OCI-LY3 (cell line): Measurements from ENCODE around the gene SLC25A14.

Experiments used
- H2AFZ ChIP-seq: fragments of 200-600, 300-600 bp; shearing (Covaris generic); 2 replicates; pipeline ENCODE4 v1.6.0; 2014; ENCODE audit warnings: antibody characterized with exemption, low read depth, low read length
- H3K27ac ChIP-seq: fragments of 200-600, 300-600 bp; sonication (generic); 2 replicates; pipeline ENCODE4 v1.5.1; 2014; ENCODE audit warnings: mild to moderate bottlenecking, low read length, moderate library complexity, mixed read lengths
- H3K27me3 ChIP-seq: fragments of 200-600, 300-600 bp; sonication (generic); 2 replicates; pipeline ENCODE4 v1.6.1; 2014; ENCODE audit warnings: low read depth, low read length, mixed read lengths
- H3K36me3 ChIP-seq: fragments of 200-600, 300-600 bp; sonication (generic); replicated peaks from 2 replicates; pipeline ENCODE3; 2014; ENCODE audit warnings: low read depth, low read length, mixed read lengths
- H3K4me1 ChIP-seq: fragments of 300-600, 200-600 bp; sonication (generic); 2 replicates; pipeline ENCODE4 v1.6.1; 2014; ENCODE audit warnings: low read length, mixed read lengths
- H3K4me2 ChIP-seq: fragments of 200-600, 300-600 bp; sonication (generic); 2 replicates; pipeline ENCODE4 v1.6.1; 2014; ENCODE audit warnings: low read length, mixed read lengths
- H3K4me3 ChIP-seq: fragments of 300-600, 200-600 bp; sonication (generic); 2 replicates; pipeline ENCODE4 v1.5.1; 2014; ENCODE audit warnings: antibody characterized with exemption, mild to moderate bottlenecking, low read length, moderate library complexity
- H3K79me2 ChIP-seq: fragments of 300-600, 200-600 bp; shearing (Covaris generic); 2 replicates; pipeline ENCODE4 v1.6.1; 2014; ENCODE audit warnings: mild to moderate bottlenecking, low read length, mixed read lengths
- H3K9ac ChIP-seq: fragments of 300-600, 200-600 bp; shearing (Covaris generic); 2 replicates; pipeline ENCODE4 v1.6.0; 2014; ENCODE audit warnings: mild to moderate bottlenecking, low read length, moderate library complexity
- H3K9me3 ChIP-seq: fragments of 200-600, 300-600 bp; shearing (Covaris generic); 2 replicates; pipeline ENCODE4 v1.6.1; 2014; ENCODE audit warnings: low read length, mixed read lengths; ENCODE audit not compliant: insufficient read depth
- H4K20me1 ChIP-seq: fragments of 200-600, 300-600 bp; sonication (generic); 2 replicates; pipeline ENCODE4 v1.6.1; 2016; ENCODE audit warnings: low read length, mixed read lengths; ENCODE audit not compliant: insufficient read depth
- EZH2phosphoT487 ChIP-seq: fragments of 200-600 bp; shearing (Covaris generic); IDR thresholded peaks from 2 replicates; pipeline ENCODE4 v1.6.1; 2018; ENCODE audit warnings: antibody characterized with exemption, mixed run types, low read depth
- TF ChIP-seq, protein P1 (sequence below): fragments of 200-600, 300-600 bp; sonication (generic); IDR thresholded peaks from 2 replicates; pipeline ENCODE4 v1.5.1; 2014; ENCODE audit warnings: antibody characterized with exemption, low read length, low read depth

The SLC25A14 gene

GRCh38 chrX:130414800-130415199 is 75.1 kb downstream of the SLC25A14 start:
- Histone ChIP-seq H4K20me1 (no peaks in the 10 kb centered on the region), H3K4me1 (no peaks in the 10 kb centered on the region), H3K79me2 (no peaks in the 10 kb centered on the region), H3K4me3 (no peak overlapping the region), H3K4me2 (no peak overlapping the region), H3K36me3 (peaks cover 7% of the 10 kb centered on the region), H3K27ac (no peak overlapping the region), H2AFZ (no peak overlapping the region), H3K9me3 (no peaks in the 10 kb centered on the region), H3K27me3 (no peaks in the 10 kb centered on the region), H3K9ac (no peak overlapping the region)
- TF ChIP-seq, protein P1, sequence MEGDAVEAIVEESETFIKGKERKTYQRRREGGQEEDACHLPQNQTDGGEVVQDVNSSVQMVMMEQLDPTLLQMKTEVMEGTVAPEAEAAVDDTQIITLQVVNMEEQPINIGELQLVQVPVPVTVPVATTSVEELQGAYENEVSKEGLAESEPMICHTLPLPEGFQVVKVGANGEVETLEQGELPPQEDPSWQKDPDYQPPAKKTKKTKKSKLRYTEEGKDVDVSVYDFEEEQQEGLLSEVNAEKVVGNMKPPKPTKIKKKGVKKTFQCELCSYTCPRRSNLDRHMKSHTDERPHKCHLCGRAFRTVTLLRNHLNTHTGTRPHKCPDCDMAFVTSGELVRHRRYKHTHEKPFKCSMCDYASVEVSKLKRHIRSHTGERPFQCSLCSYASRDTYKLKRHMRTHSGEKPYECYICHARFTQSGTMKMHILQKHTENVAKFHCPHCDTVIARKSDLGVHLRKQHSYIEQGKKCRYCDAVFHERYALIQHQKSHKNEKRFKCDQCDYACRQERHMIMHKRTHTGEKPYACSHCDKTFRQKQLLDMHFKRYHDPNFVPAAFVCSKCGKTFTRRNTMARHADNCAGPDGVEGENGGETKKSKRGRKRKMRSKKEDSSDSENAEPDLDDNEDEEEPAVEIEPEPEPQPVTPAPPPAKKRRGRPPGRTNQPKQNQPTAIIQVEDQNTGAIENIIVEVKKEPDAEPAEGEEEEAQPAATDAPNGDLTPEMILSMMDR, result no peak
- TF ChIP-seq EZH2phosphoT487, result no peak

DNA sequence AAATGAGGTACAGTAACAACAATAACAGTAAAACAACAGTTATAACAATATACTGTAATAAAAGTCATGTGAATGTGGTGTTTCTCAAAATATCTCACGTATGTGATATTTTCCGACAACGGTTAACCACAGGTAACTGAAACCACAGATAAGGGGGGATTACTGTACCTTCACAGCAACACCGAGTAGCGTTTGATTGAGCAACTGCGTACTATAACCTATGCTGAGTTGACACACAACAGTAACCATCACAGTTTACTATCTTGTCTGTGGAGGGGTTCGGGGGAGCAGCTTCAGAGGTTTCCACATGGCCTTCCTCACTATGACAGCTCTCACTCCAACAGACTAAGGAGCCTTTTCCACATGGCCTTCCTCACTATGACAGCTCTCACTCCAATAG is 75.5 kb downstream of the SLC25A14 start:
- Histone ChIP-seq H3K79me2 (no peaks in the 10 kb centered on the region), H3K27ac (no peak overlapping the region), H3K27me3 (no peaks in the 10 kb centered on the region), H3K9ac (no peak overlapping the region), H4K20me1 (no peaks in the 10 kb centered on the region), H2AFZ (no peak overlapping the region), H3K4me1 (no peaks in the 10 kb centered on the region), H3K4me3 (no peak overlapping the region), H3K9me3 (no peaks in the 10 kb centered on the region), H3K36me3 (peaks cover 5% of the 10 kb centered on the region), H3K4me2 (no peak overlapping the region)
- TF ChIP-seq, protein P1, result no peak
- TF ChIP-seq EZH2phosphoT487, result no peak

DNA sequence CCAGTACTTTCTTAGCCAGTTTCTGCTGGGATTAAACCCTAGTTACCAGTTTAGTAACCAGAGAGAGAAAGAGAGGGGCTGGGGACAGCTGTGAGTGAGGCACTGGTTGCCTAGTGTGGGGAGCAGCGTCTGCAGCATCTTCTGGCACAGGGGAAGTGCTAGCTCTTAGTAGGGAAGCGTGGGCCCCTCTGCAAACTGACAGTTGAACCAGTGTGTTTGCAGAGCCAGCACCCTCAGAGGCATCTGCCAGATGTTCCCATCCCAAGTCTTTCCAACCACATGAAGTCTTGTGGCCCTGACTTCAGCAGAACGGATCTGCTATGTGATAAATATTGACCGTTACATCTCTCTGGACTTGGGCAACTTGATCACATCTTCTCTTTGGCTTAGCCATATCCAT is 77.1 kb downstream of the SLC25A14 start:
- peaks cover 2% of the 10 kb centered on the region for H3K36me3 ChIP-seq
- no peaks in the 10 kb centered on the region for H3K9me3 ChIP-seq
- H3K4me2 ChIP-seq, result no peak overlapping the region
- no peak overlapping the region for H3K27ac ChIP-seq
- no peaks in the 10 kb centered on the region for H3K79me2 ChIP-seq
- TF ChIP-seq, protein P1, result no peak
- no peak for TF ChIP-seq EZH2phosphoT487
- no peak overlapping the region for H3K9ac ChIP-seq
- H3K4me3 ChIP-seq, result no peak overlapping the region
- H2AFZ ChIP-seq, result no peak overlapping the region
- H3K4me1 ChIP-seq, result no peaks in the 10 kb centered on the region
- no peaks in the 10 kb centered on the region for H4K20me1 ChIP-seq
- H3K27me3 ChIP-seq, result no peaks in the 10 kb centered on the region

GRCh38 chrX:130418066-130418465 is 78.3 kb downstream of the SLC25A14 start:
- Histone ChIP-seq H2AFZ (no peak overlapping the region), H4K20me1 (no peaks in the 10 kb centered on the region), H3K9ac (no peak overlapping the region), H3K4me1 (no peaks in the 10 kb centered on the region), H3K36me3 (peaks cover 2% of the 10 kb centered on the region), H3K27me3 (no peaks in the 10 kb centered on the region), H3K4me3 (no peak overlapping the region), H3K9me3 (no peaks in the 10 kb centered on the region), H3K79me2 (no peaks in the 10 kb centered on the region), H3K27ac (no peak overlapping the region), H3K4me2 (no peak overlapping the region)
- no peak for TF ChIP-seq EZH2phosphoT487
- TF ChIP-seq, protein P1, result no peak
